Adrenal gland (tissue), 5 donors: Measurements from ENCODE around the gene PDS5B.

Source experiments
- POLR2A ChIP-seq, 2 donors: fragments of 450-650 bp; IDR thresholded peaks; one replicate each; pipeline ENCODE4 v1.6.1; 2017; ENCODE audit warnings: antibody characterized with exemption in 2 of 2, mild to moderate bottlenecking in 2 of 2, moderate library complexity in 1 of 2
- TF ChIP-seq, protein P1 (sequence below), 6 experiments: fragments of 450-650 bp in 4 of 6; fragments of 200-600 bp in 2 of 6; sonication (generic) in 1 of 6; IDR thresholded peaks; 1 replicate in 5 of 6; 2 replicates in 1 of 6; pipeline versions ENCODE4 v1.5.1 to v1.8.0; 2016 to 2021; ENCODE audit warnings: antibody characterized with exemption in 6 of 6, mild to moderate bottlenecking in 2 of 6, moderate library complexity in 1 of 6
- donor health status: DM: no; HTN: no; CAD: no.

- TF ChIP-seq, protein P1, sequence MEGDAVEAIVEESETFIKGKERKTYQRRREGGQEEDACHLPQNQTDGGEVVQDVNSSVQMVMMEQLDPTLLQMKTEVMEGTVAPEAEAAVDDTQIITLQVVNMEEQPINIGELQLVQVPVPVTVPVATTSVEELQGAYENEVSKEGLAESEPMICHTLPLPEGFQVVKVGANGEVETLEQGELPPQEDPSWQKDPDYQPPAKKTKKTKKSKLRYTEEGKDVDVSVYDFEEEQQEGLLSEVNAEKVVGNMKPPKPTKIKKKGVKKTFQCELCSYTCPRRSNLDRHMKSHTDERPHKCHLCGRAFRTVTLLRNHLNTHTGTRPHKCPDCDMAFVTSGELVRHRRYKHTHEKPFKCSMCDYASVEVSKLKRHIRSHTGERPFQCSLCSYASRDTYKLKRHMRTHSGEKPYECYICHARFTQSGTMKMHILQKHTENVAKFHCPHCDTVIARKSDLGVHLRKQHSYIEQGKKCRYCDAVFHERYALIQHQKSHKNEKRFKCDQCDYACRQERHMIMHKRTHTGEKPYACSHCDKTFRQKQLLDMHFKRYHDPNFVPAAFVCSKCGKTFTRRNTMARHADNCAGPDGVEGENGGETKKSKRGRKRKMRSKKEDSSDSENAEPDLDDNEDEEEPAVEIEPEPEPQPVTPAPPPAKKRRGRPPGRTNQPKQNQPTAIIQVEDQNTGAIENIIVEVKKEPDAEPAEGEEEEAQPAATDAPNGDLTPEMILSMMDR (IDR thresholded peaks at IDR 0.05) = no peak
- no peak for TF ChIP-seq POLR2A (IDR thresholded peaks at IDR 0.05)
These were observed 36.5 kb upstream of the PDS5B start for GRCh38 chr13:32549788-32550187.
